HepG2 (cell line): ENCODE measurements around the gene RIOK2. TPM values are rescaled to one million over a fixed set of nuclear protein-coding genes. Genes with fewer than 3 reads are reported as not detected.

ENCODE experiments used
- AGO1 ChIP-seq: fragments of 200-400 bp; formaldehyde crosslinking; IDR thresholded peaks from 2 replicates; pipeline ENCODE4 v1.6.1; 2017; ENCODE audit warnings: mild to moderate bottlenecking, low read depth, low read length, moderate library complexity; ENCODE audit not compliant: poor library complexity, severe bottlenecking
- GTF3A ChIP-seq: sonication (generic); formaldehyde crosslinking; conservative IDR thresholded peaks from 2 replicates; pipeline ENCODE4 v1.4.0; 2020; ENCODE audit warnings: mild to moderate bottlenecking, missing genetic modification reagents
- LCORL ChIP-seq, 2 experiments: fragments of 450-650 bp in 1 of 2; sonication (generic) in 1 of 2; formaldehyde crosslinking in 1 of 2; IDR thresholded peaks; 2 replicates each; pipeline versions ENCODE4 v1.5.0 to v1.6.1; 2017 to 2020; ENCODE audit warnings: antibody characterized with exemption in 1 of 2, missing genetic modification reagents in 1 of 2
- SMARCE1 ChIP-seq: fragments of 450-650 bp; IDR thresholded peaks from 2 replicates; pipeline ENCODE4 v1.6.1; 2017; ENCODE audit warnings: borderline replicate concordance
- TP53 ChIP-seq: sonication (generic); formaldehyde crosslinking; conservative IDR thresholded peaks from 2 replicates; pipeline ENCODE4 v1.4.0; 2020; ENCODE audit warnings: missing genetic modification reagents
- ZBTB7A ChIP-seq: sonication (generic); formaldehyde crosslinking; IDR thresholded peaks from 2 replicates; pipeline ENCODE4 v1.8.0; 2022; ENCODE audit warnings: mild to moderate bottlenecking, missing genetic modification reagents
- ZFP82 ChIP-seq: sonication (generic); formaldehyde crosslinking; IDR thresholded peaks from 2 replicates; pipeline ENCODE4 v1.5.1; 2020; ENCODE audit warnings: mild to moderate bottlenecking, missing genetic modification reagents, borderline replicate concordance
- ZNF12 ChIP-seq: sonication (generic); formaldehyde crosslinking; IDR thresholded peaks from 2 replicates; pipeline ENCODE4 v1.5.0; 2020; ENCODE audit warnings: missing genetic modification reagents
- ZNF44 ChIP-seq: sonication (generic); formaldehyde crosslinking; IDR thresholded peaks from 2 replicates; pipeline ENCODE4 v1.5.1; 2020; ENCODE audit warnings: mild to moderate bottlenecking, missing genetic modification reagents
- ZNF510 ChIP-seq: sonication (generic); formaldehyde crosslinking; IDR thresholded peaks from 2 replicates; pipeline ENCODE4 v1.4.0; 2020; ENCODE audit warnings: low read depth, mild to moderate bottlenecking, missing genetic modification reagents
- ZNF75D ChIP-seq: sonication (generic); formaldehyde crosslinking; IDR thresholded peaks from 2 replicates; pipeline ENCODE4 v1.8.1; 2023; ENCODE audit warnings: missing genetic modification reagents, mild to moderate bottlenecking, borderline replicate concordance
- ZNF83 ChIP-seq: sonication (generic); formaldehyde crosslinking; IDR thresholded peaks from 2 replicates; pipeline ENCODE4 v1.4.0; 2020; ENCODE audit warnings: missing genetic modification reagents, mild to moderate bottlenecking, borderline replicate concordance
- ZSCAN20 ChIP-seq: sonication (generic); formaldehyde crosslinking; IDR thresholded peaks from 2 replicates; pipeline ENCODE4 v1.4.0; 2020; ENCODE audit warnings: missing genetic modification reagents, mild to moderate bottlenecking, borderline replicate concordance
- polyA plus RNA-seq, 8 experiments: library from polyadenylated mRNA; depleted of rRNA in 3 of 8; stranded (reverse) in 7 of 8; unstranded in 1 of 8; fragments of >200 nt; fragmentation: Illumina TruSeq in 4 of 8; extraction: Trizol in 4 of 8; gene quantifications; 2 replicates each; pipeline versions ENCODE4 v1.2.1 to v1.2.3, GENCODE V29; 2011 to 2016; ENCODE audit warnings: low read depth in 4 of 8, missing spikeins in 1 of 8, mixed read lengths in 1 of 8; ENCODE audit not compliant: insufficient read depth in 1 of 8
- total RNA-seq, 5 experiments: library from RNA; depleted of rRNA; stranded (reverse); fragments of >200 nt; fragmentation: Illumina TruSeq; extraction: Trizol; gene quantifications; 2 replicates each; pipeline ENCODE4 v1.2.3, GENCODE V29; 2016; ENCODE audit warnings: low read depth in 1 of 5
- TF ChIP-seq, protein P1 (sequence below): IDR thresholded peaks from 2 replicates; pipeline ENCODE4 v1.6.1; 2016; ENCODE audit warnings: low read depth
- TF ChIP-seq, protein P2 (sequence below): sonication (generic); formaldehyde crosslinking; IDR thresholded peaks from 2 replicates; pipeline ENCODE4 v1.8.0; 2022; ENCODE audit warnings: low read depth, missing genetic modification reagents
- TF ChIP-seq, protein P3 (sequence below): sonication (generic); formaldehyde crosslinking; IDR thresholded peaks from 2 replicates; pipeline ENCODE4 v1.4.0; 2020; ENCODE audit warnings: mild to moderate bottlenecking, missing genetic modification reagents
- TF ChIP-seq, protein P4 (sequence below): sonication (generic); formaldehyde crosslinking; IDR thresholded peaks from 2 replicates; pipeline ENCODE4 v1.9.0; 2021; ENCODE audit warnings: missing genetic modification reagents, mild to moderate bottlenecking, borderline replicate concordance
- TF ChIP-seq, protein P5 (sequence below): sonication (generic); formaldehyde crosslinking; IDR thresholded peaks from 2 replicates; pipeline ENCODE4 v1.4.0; 2020; ENCODE audit warnings: mild to moderate bottlenecking, missing genetic modification reagents
- TF ChIP-seq, protein P6 (sequence below): sonication (generic); formaldehyde crosslinking; IDR thresholded peaks from 2 replicates; pipeline ENCODE4 v1.8.0; 2022; ENCODE audit warnings: mild to moderate bottlenecking, missing genetic modification reagents, moderate library complexity

RIOK2 gene
- total and polyA plus RNA-seq, 2 of the 13 experiments (the other 11 are each of a cell fraction or from before 2014, with no cell fraction given): 8.1 to 46.6 TPM

DNA sequence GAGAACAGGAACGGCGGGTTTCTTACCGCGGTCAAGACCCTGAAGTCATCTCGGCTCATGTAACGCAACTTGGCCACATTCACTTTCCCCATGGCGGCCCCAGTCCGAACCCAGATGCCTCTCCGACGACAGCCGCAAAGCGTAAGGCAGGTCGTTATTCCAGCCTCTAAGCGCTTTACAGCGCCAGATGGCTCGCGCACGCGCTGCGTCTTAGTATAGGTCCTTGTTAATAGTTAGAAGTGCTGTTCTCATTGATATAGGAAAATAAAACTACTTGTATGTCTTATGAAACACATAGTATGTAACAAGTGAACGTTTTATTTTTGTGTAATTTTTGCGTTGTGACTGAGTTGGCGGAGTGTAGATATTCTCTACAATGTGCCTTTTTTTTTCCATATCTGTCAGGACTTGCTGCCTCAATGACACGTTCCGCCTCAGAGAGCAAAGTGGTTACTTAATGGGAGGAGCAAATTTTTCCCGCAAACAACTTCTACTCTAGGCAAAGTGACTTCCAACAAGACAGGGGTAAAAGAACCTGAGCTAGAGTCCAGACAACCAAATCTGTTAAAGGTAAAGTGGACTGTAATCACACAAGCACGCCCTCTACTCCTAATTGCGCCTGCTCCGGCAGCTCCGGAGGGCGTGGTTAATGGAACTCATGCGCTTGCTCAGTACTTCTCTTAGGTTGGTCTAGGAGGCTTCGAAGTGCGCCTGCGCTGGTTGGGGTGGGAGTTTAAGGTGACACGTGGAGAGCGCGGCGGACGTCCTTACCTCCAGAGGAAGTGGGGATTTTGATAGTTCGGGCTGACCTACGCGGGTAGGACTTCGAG lies at the start of gene RIOK2 (continued):
- TF ChIP-seq TP53: peak; percentile 59; the same call in 1 of the 2 replicates
- TF ChIP-seq, protein P1, sequence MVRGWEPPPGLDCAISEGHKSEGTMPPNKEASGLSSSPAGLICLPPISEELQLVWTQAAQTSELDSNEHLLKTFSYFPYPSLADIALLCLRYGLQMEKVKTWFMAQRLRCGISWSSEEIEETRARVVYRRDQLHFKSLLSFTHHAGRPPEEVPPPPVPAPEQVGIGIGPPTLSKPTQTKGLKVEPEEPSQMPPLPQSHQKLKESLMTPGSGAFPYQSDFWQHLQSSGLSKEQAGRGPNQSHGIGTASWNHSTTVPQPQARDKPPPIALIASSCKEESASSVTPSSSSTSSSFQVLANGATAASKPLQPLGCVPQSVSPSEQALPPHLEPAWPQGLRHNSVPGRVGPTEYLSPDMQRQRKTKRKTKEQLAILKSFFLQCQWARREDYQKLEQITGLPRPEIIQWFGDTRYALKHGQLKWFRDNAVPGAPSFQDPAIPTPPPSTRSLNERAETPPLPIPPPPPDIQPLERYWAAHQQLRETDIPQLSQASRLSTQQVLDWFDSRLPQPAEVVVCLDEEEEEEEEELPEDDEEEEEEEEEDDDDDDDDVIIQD (CRISPR knock-in tag): peak; percentile 52; the same call in 1 of the 2 replicates
- no peak for TF ChIP-seq GTF3A
- TF ChIP-seq ZSCAN20 (CRISPR knock-in tag): peak; percentile 85; the same call in 1 of the 2 replicates
- TF ChIP-seq ZNF44 (CRISPR knock-in tag): no peak; the same call in 1 of the 2 replicates
- 0 out of 2 replicates have a peak, but pooled peaks have one; percentile 30 for TF ChIP-seq ZFP82 (CRISPR knock-in tag)
- TF ChIP-seq ZBTB7A (CRISPR knock-in tag): peak; percentile 62; the same call in 1 of the 2 replicates
- TF ChIP-seq ZNF12: 0 out of 2 replicates have a peak, but pooled peaks have one; percentile 23
- TF ChIP-seq, protein P2, sequence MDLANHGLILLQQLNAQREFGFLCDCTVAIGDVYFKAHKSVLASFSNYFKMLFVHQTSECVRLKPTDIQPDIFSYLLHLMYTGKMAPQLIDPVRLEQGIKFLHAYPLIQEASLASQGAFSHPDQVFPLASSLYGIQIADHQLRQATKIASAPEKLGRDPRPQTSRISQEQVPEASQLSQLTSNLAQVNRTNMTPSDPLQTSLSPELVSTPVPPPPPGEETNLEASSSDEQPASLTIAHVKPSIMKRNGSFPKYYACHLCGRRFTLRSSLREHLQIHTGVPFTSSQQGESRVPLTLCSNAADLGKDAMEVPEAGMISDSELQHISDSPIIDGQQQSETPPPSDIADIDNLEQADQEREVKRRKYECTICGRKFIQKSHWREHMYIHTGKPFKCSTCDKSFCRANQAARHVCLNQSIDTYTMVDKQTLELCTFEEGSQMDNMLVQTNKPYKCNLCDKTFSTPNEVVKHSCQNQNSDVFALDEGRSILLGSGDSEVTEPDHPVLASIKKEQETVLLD (CRISPR knock-in tag): no peak; the same call in 1 of the 2 replicates
- no peak for TF ChIP-seq AGO1
- TF ChIP-seq, protein P3, sequence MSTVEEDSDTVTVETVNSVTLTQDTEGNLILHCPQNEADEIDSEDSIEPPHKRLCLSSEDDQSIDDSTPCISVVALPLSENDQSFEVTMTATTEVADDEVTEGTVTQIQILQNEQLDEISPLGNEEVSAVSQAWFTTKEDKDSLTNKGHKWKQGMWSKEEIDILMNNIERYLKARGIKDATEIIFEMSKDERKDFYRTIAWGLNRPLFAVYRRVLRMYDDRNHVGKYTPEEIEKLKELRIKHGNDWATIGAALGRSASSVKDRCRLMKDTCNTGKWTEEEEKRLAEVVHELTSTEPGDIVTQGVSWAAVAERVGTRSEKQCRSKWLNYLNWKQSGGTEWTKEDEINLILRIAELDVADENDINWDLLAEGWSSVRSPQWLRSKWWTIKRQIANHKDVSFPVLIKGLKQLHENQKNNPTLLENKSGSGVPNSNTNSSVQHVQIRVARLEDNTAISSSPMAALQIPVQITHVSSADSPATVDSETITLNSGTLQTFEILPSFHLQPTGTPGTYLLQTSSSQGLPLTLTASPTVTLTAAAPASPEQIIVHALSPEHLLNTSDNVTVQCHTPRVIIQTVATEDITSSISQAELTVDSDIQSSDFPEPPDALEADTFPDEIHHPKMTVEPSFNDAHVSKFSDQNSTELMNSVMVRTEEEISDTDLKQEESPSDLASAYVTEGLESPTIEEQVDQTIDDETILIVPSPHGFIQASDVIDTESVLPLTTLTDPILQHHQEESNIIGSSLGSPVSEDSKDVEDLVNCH (CRISPR knock-in tag): no peak
- no peak for TF ChIP-seq LCORL (IDR thresholded peaks at IDR 0.05)
- TF ChIP-seq LCORL (CRISPR knock-in tag; IDR thresholded peaks at IDR 0.05): no peak
- TF ChIP-seq, protein P4, sequence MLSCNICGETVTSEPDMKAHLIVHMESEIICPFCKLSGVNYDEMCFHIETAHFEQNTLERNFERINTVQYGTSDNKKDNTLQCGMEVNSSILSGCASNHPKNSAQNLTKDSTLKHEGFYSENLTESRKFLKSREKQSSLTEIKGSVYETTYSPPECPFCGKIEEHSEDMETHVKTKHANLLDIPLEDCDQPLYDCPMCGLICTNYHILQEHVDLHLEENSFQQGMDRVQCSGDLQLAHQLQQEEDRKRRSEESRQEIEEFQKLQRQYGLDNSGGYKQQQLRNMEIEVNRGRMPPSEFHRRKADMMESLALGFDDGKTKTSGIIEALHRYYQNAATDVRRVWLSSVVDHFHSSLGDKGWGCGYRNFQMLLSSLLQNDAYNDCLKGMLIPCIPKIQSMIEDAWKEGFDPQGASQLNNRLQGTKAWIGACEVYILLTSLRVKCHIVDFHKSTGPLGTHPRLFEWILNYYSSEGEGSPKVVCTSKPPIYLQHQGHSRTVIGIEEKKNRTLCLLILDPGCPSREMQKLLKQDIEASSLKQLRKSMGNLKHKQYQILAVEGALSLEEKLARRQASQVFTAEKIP (CRISPR knock-in tag): no peak
- TF ChIP-seq, protein P5, sequence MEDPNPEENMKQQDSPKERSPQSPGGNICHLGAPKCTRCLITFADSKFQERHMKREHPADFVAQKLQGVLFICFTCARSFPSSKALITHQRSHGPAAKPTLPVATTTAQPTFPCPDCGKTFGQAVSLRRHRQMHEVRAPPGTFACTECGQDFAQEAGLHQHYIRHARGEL (CRISPR knock-in tag): no peak
- TF ChIP-seq, protein P6, sequence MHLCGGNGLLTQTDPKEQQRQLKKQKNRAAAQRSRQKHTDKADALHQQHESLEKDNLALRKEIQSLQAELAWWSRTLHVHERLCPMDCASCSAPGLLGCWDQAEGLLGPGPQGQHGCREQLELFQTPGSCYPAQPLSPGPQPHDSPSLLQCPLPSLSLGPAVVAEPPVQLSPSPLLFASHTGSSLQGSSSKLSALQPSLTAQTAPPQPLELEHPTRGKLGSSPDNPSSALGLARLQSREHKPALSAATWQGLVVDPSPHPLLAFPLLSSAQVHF: 0 out of 2 replicates have a peak, but pooled peaks have one; percentile 59
- 0 out of 2 replicates have a peak, but pooled peaks have one; percentile 27 for TF ChIP-seq ZNF75D (CRISPR knock-in tag)
- TF ChIP-seq ZNF83 (CRISPR knock-in tag): peak; percentile 60; the same call in 1 of the 2 replicates
- TF ChIP-seq SMARCE1: no peak
- TF ChIP-seq ZNF510 (CRISPR knock-in tag): no peak
